GM18517 (cell line): ENCODE data around the gene MAP6.

Source experiments
- ATAC-seq: cut with Tn5 transposase; IDR thresholded peaks from one replicate; pipeline ENCODE4 v1.9.1; 2021; ENCODE audit warnings: mild to moderate bottlenecking, moderate library complexity; ENCODE audit not compliant: unreplicated experiment

MAP6 gene

GRCh38 chr11:75632450-75632849 lies 36.4 kb downstream of the MAP6 start:
- no peak for ATAC-seq

GRCh38 chr11:75631086-75631730 lies 37.6 kb downstream of the MAP6 start:
- ATAC-seq = no peak

GRCh38 chr11:75627906-75628668 lies 40.8 kb downstream of the MAP6 start:
- ATAC-seq = no peak

GRCh38 chr11:75626889-75627529 lies 41.8 kb downstream of the MAP6 start:
- no peak for ATAC-seq

- no peak for ATAC-seq
Measured at GRCh38 chr11:75625991-75626888, 42.6 kb downstream of the MAP6 start.

GRCh38 chr11:75625021-75625420 lies 43.8 kb downstream of the MAP6 start:
- ATAC-seq = no peak

GRCh38 chr11:75616281-75616680 lies 52.6 kb downstream of the MAP6 start:
- no peak for ATAC-seq

- ATAC-seq = no peak
Measured at GRCh38 chr11:75615751-75616150, 53.1 kb downstream of the MAP6 start.

GRCh38 chr11:75611823-75612222 lies 57.0 kb downstream of the MAP6 start:
- no peak for ATAC-seq

- no peak for ATAC-seq
Measured at GRCh38 chr11:75606099-75606498, 62.7 kb downstream of the MAP6 start.

GRCh38 chr11:75603791-75604736 lies 64.8 kb downstream of the MAP6 start:
- ATAC-seq = no peak

- ATAC-seq = no peak
Measured at GRCh38 chr11:75602951-75603350, 65.9 kb downstream of the MAP6 start.

- ATAC-seq = no peak
Measured at GRCh38 chr11:75601494-75601893, 67.3 kb downstream of the MAP6 start.

GRCh38 chr11:75600356-75600755 lies 68.5 kb downstream of the MAP6 start:
- no peak for ATAC-seq

- no peak for ATAC-seq
Measured at GRCh38 chr11:75598900-75599299, 69.9 kb downstream of the MAP6 start.

GRCh38 chr11:75598264-75598663 lies 70.6 kb downstream of the MAP6 start:
- no peak for ATAC-seq

- ATAC-seq = no peak
Measured at GRCh38 chr11:75597636-75598035, 71.2 kb downstream of the MAP6 start.

GRCh38 chr11:75596914-75597313 lies 71.9 kb downstream of the MAP6 start:
- ATAC-seq = no peak

- no peak for ATAC-seq
Measured at GRCh38 chr11:75595429-75595828, 73.4 kb downstream of the MAP6 start.

- ATAC-seq = no peak
Measured at GRCh38 chr11:75594211-75594610, 74.6 kb downstream of the MAP6 start.
